Right atrium auricular region (tissue), 2 donors: Measurements from ENCODE around the gene RPS6KA1. TPM values are rescaled to one million over a fixed set of nuclear protein-coding genes. Genes with fewer than 3 reads are reported as not detected.
"Not testable (repeated sequence)": the region's sequence is repeated elsewhere in the genome, so short reads cannot be mapped to it uniquely, and the experiment has no call there.

ENCODE experiments used
- DNase-seq: peaks from one replicate; pipeline ENCODE4 v3.0.0-alpha.2; 2019; ENCODE audit warnings: low spot score
- H3K27ac ChIP-seq, 2 donors: fragments of 200-600 bp; sonication (generic); 1 replicate in 1 of 2; 2 replicates in 1 of 2; pipeline ENCODE4 v1.5.1; 2016 to 2019
- H3K27me3 ChIP-seq, 2 donors: fragments of 200-600 bp; sonication (generic); one replicate each; pipeline versions ENCODE4 v1.5.1 to v1.6.0; 2017 to 2019
- H3K36me3 ChIP-seq: fragments of 200-600 bp; sonication (generic); one replicate; pipeline ENCODE4 v1.5.1; 2016
- H3K4me1 ChIP-seq, 2 donors: fragments of 200-600 bp; sonication (generic); one replicate each; pipeline versions ENCODE4 v1.5.1 to v1.6.0; 2017 to 2019
- H3K4me3 ChIP-seq, 2 donors: fragments of 200-600 bp; sonication (generic); 1 replicate in 1 of 2; 2 replicates in 1 of 2; pipeline ENCODE4 v1.5.1; 2017 to 2019; ENCODE audit warnings: mild to moderate bottlenecking in 1 of 2, moderate library complexity in 1 of 2
- H3K9me3 ChIP-seq, 2 donors: fragments of 200-600 bp; sonication (generic); one replicate each; pipeline ENCODE4 v1.5.1; 2019
- total RNA-seq, 2 donors: library from RNA; depleted of rRNA; stranded (reverse); fragments of >200 nt; gene quantifications; one replicate each; pipeline ENCODE4 v1.1.0, GENCODE V29; 2016
- TF ChIP-seq, protein P1 (sequence below), 2 donors: fragments of 200-600 bp; sonication (generic); IDR thresholded peaks; one replicate each; pipeline ENCODE4 v1.5.1; 2019; ENCODE audit warnings: antibody characterized with exemption in 2 of 2

The RPS6KA1 gene
- total RNA-seq, 2 donors from 2014 or later = 1.8 to 6.9 TPM

GRCh38 chr1:26580116-26580515 lies 50.6 kb downstream of the RPS6KA1 start:
- H3K36me3 ChIP-seq = no peaks in the 10 kb centered on the region
- no peak for DNase-seq
- H3K27ac ChIP-seq = no peak overlapping the region
- peaks cover 0 to under 1% of the 10 kb centered on the region in 2 donors for H3K4me1 ChIP-seq
- no peak overlapping the region for H3K4me3 ChIP-seq
- H3K27me3 ChIP-seq = no peaks in the 10 kb centered on the region
- H3K9me3 ChIP-seq = no peaks in the 10 kb centered on the region
- TF ChIP-seq, protein P1, sequence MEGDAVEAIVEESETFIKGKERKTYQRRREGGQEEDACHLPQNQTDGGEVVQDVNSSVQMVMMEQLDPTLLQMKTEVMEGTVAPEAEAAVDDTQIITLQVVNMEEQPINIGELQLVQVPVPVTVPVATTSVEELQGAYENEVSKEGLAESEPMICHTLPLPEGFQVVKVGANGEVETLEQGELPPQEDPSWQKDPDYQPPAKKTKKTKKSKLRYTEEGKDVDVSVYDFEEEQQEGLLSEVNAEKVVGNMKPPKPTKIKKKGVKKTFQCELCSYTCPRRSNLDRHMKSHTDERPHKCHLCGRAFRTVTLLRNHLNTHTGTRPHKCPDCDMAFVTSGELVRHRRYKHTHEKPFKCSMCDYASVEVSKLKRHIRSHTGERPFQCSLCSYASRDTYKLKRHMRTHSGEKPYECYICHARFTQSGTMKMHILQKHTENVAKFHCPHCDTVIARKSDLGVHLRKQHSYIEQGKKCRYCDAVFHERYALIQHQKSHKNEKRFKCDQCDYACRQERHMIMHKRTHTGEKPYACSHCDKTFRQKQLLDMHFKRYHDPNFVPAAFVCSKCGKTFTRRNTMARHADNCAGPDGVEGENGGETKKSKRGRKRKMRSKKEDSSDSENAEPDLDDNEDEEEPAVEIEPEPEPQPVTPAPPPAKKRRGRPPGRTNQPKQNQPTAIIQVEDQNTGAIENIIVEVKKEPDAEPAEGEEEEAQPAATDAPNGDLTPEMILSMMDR (IDR thresholded peaks at IDR 0.05) = no peak

GRCh38 chr1:26581287-26581651 lies 51.7 kb downstream of the RPS6KA1 start:
- Histone ChIP-seq H3K36me3 (no peaks in the 10 kb centered on the region), H3K27ac (no peak overlapping the region), H3K27me3 (no peaks in the 10 kb centered on the region), H3K4me3 (no peak overlapping the region), H3K4me1 (no peaks in the 10 kb centered on the region), H3K9me3 (no peaks in the 10 kb centered on the region)
- DNase-seq = no peak
- TF ChIP-seq, protein P1 (IDR thresholded peaks at IDR 0.05) = no peak

DNA sequence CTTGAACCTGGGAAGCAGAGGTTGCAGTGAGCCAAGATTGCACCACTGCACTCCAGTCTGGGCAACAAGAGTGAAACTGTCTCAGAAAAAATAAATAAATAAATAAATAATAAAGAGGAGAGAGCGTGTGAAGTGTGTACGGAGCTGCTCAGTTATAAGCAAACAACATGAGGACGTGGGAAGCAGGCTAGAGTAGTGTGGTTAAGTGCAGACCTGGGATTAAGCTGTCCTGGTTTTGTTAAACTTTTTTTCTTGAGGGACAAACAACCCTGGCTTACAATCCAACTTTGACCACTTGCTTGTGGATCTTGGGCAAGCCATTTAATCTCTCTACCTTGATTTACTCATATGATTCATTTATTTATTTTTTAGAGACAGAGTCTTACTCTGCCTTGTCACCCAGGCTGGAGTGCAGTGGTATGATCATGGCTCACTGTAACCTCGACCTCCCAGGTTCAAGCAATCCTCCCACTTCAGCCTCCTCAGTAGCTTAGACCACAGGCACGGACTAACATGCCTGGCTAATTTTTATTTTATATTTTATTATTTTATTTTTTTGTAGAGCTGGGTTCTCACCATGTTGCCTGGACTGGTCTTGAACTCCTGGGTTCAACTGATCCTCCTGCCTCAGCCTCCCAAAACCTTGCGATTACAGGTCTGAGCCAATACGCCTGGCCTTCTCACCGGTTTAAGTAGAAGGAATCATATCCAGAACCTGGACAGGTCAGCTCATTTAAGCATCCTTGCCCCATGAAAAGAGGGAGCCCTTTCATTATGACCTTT lies 52.7 kb downstream of the RPS6KA1 start:
- no peak overlapping the region for H3K4me3 ChIP-seq
- H3K27ac ChIP-seq = no peak overlapping the region
- H3K9me3 ChIP-seq = no peaks in the 10 kb centered on the region
- no peaks in the 10 kb centered on the region for H3K36me3 ChIP-seq
- H3K4me1 ChIP-seq = no peaks in the 10 kb centered on the region
- no peaks in the 10 kb centered on the region for H3K27me3 ChIP-seq
- no peak for DNase-seq
- TF ChIP-seq, protein P1 (IDR thresholded peaks at IDR 0.05) = no peak

DNA sequence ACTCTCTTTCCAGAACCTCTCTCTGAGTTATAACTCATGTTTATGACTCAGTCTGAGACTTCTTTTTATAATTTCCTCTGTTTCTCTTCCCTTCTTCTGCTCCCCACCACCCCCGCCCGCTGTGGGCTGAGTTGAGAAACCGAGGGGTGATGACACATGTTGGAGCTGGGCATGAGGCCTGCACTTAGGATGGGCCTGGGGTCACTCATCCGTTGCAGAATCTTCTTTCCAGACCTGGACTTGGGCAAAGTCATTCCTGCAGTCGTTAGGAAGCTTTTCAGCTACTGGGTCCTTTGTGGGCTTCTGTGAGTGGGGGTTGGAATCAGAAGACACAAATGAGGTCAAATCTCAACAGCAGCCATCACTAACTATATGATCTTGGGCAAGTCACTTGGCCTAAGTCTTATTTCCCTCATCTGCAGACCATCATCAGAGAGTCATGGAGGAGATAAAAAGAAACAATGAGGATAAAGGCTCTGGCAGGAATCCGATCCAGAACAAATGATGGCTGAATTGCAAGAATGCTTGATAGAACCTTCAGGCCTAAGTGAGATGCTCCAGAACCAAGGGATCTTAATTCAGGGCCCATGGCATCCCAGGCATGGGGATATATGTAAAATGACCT lies 53.4 kb downstream of the RPS6KA1 start:
- DNase-seq = peak; percentile 61
- no peaks in the 10 kb centered on the region for H3K27me3 ChIP-seq
- H3K4me1 ChIP-seq = no peaks in the 10 kb centered on the region
- H3K27ac ChIP-seq = no peak overlapping the region
- no peaks in the 10 kb centered on the region for H3K9me3 ChIP-seq
- TF ChIP-seq, protein P1 (IDR thresholded peaks at IDR 0.05) = no peak
- H3K4me3 ChIP-seq = no peak overlapping the region
- no peaks in the 10 kb centered on the region for H3K36me3 ChIP-seq

DNA sequence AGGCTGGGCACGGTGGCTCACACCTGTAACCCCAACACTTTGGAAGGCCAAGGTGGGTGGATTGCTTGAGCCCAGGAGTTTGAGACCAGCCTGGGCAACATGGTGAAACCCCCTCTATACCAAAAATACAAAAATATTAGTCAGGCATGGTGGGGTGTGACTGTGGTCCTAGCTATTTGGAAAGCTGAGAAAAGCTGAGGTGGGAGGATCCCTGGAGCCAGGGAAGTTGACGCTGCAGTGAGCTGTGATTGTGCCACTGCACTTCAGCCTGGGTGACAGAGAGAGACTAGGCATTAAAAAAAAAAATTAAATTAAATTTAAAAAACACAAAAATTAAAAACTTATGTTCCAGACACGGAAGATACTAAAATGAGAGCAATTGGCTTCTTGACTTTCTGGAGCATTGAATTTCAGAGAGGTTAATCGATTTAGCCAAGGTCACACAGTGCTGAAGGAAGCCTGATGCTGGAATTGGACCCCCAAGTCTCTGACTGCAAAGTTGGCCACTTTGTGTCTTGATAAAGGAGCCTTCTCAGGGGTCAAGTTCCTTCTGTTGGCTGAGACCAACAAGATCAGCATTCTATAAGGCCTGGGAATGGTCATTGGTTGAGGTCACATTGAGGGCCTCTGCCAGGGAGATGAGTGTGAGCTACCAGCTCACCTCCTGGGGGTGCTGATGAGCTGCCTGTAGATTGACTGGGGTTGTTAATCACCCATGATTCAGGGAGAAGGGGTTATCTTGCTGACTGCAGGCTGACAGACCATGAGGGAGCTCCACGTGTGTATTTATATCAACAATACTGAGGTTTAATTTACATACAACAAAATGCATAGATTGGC lies 54.3 kb downstream of the RPS6KA1 start:
- no peaks in the 10 kb centered on the region for H3K4me1 ChIP-seq
- H3K9me3 ChIP-seq = peaks cover 0 to 7% of the 10 kb centered on the region in 2 donors
- H3K4me3 ChIP-seq = no peak overlapping the region
- H3K27me3 ChIP-seq = no peaks in the 10 kb centered on the region
- no peak overlapping the region for H3K27ac ChIP-seq
- no peak for DNase-seq
- H3K36me3 ChIP-seq = no peaks in the 10 kb centered on the region
- TF ChIP-seq, protein P1 (IDR thresholded peaks at IDR 0.05) = no peak

DNA sequence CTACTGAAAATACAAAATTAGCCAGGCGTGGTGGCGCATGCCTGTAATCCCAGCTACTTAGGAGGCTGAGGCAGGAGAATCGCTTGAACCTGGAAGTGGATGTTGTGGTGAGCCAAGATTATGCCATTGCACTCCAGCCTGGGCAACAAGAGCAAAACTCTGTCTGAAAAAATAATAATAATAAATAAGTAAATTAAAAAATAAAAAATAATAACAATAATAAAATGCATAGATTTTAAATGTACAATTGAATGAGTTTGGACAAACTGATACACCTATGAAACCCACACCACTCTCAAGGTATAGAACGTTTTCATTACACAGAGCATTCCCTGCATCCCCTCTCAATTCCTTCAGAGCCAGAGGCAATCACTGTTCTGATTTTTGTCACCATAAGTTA lies 55.0 kb downstream of the RPS6KA1 start:
- H3K36me3 ChIP-seq, H3K27me3 ChIP-seq, DNase-seq, H3K4me1 ChIP-seq, H3K27ac ChIP-seq, H3K4me3 ChIP-seq: not testable (repeated sequence)
- peaks cover 0 to 12% of the 10 kb centered on the region in 2 donors for H3K9me3 ChIP-seq
